ENCODE data around the gene CRACR2A.

GRCh38 chr12:3789838-3790237, 36.9 kb upstream of the CRACR2A start:
- TF ChIP-seq CREB1 (IDR thresholded peaks at IDR 0.05) (no peak), CTCF (IDR thresholded peaks at IDR 0.05; ENCODE audit: control extremely low read depth in 1 of 3, insufficient read depth in 1 of 3, low read depth in 1 of 3, low read length in 3 of 3) (no peak), RNF2 (IDR thresholded peaks at IDR 0.05; ENCODE audit: borderline replicate concordance, low read depth, low read length, missing control alignments, poor library complexity, severe bottlenecking) (no peak), SP1 (IDR thresholded peaks at IDR 0.05; ENCODE audit: low read depth, low read length) (no peak), TAF1 (IDR thresholded peaks at IDR 0.05; ENCODE audit: low read depth, low read length) (no peak), TBP (IDR thresholded peaks at IDR 0.05; ENCODE audit: low read depth, low read length) (no peak), POLR2A (IDR thresholded peaks at IDR 0.05; ENCODE audit: control extremely low read depth in 1 of 2, low read depth in 2 of 2, low read length in 2 of 2) (no peak), HDAC6 (IDR thresholded peaks at IDR 0.05; ENCODE audit: low read depth, low read length) (no peak), HDAC2 (IDR thresholded peaks at IDR 0.05; ENCODE audit: borderline replicate concordance in 1 of 2, low read depth in 2 of 2, low read length in 2 of 2) (no peak)
